Right lobe of liver (tissue), 6 donors: ENCODE results near the gene TMPRSS11A. TPM values are rescaled to one million over a fixed set of nuclear protein-coding genes. Genes with fewer than 3 reads are reported as not detected.

Experiments used
- ATAC-seq, 4 donors: fragments of 200-7000 bp; cut with Tn5 transposase; one replicate each; pipeline ENCODE4 v1.9.1; 2020; ENCODE audit warnings: mild to moderate bottlenecking in 4 of 4, moderate library complexity in 4 of 4
- DNase-seq, 3 donors: peaks; one replicate each; pipeline ENCODE4 v3.0.0-alpha.2; 2020
- H3K27ac ChIP-seq, 3 donors: fragments of 200-600 bp; one replicate each; pipeline ENCODE4 v1.8.0; 2022
- H3K27me3 ChIP-seq, 2 donors: fragments of 200-600 bp; one replicate each; pipeline ENCODE4 v1.8.0; 2022
- H3K36me3 ChIP-seq, 4 donors: fragments of 200-600 bp; sonication (generic) in 1 of 4; one replicate each; pipeline versions ENCODE4 v1.5.1 to v1.8.0; 2017 to 2022; ENCODE audit warnings: control low read depth in 1 of 4
- H3K4me1 ChIP-seq, 4 donors: fragments of 200-600 bp; sonication (generic) in 1 of 4; one replicate each; pipeline versions ENCODE4 v1.5.1 to v1.8.0; 2017 to 2022; ENCODE audit warnings: control low read depth in 1 of 4
- H3K4me3 ChIP-seq, 3 donors: fragments of 200-600 bp; one replicate each; pipeline ENCODE4 v1.8.0; 2022
- H3K9me3 ChIP-seq, 4 donors: fragments of 200-600 bp; sonication (generic) in 1 of 4; one replicate each; pipeline versions ENCODE4 v1.5.1 to v1.8.0; 2017 to 2022; ENCODE audit warnings: control low read depth in 1 of 4
- CTCF ChIP-seq, 4 donors: fragments of 200-600 bp in 3 of 4; fragments of 450-650 bp in 1 of 4; IDR thresholded peaks; one replicate each; pipeline versions ENCODE4 v1.5.1 to v1.8.0; 2016 to 2022; ENCODE audit warnings: antibody characterized with exemption in 4 of 4, mild to moderate bottlenecking in 2 of 4
- POLR2A ChIP-seq: fragments of 450-650 bp; IDR thresholded peaks from one replicate; pipeline ENCODE4 v1.6.1; 2017; ENCODE audit warnings: antibody characterized with exemption, mild to moderate bottlenecking
- WGBS: methylation state at CpG from one replicate; pipeline ENCODE4 v1.1.6; 2018; ENCODE audit warnings: low coverage, low lambda C conversion rate; ENCODE audit not compliant: insufficient coverage; ENCODE audit errors: missing lambda C conversion rate; 5-methylcytosine and 5-hydroxymethylcytosine counted together
- intact Hi-C, 2 donors: fragments of 100-400 bp; cut with DNase I; formaldehyde crosslinking; loops; one replicate each; pipeline versions ENCODE4 v1.11.2 to v1.14.1; 2022
- total RNA-seq, 6 experiments: library from RNA; depleted of rRNA in 2 of 6; stranded (reverse); fragments of >200 nt in 2 of 6; fragmentation: NEBNext Ultra II Directional in 3 of 6; extraction: Animal tissue kit (Norgen Biotek cat#: 25700) in 3 of 6; gene quantifications; one replicate each; pipeline versions ENCODE4 v1.1.0 to v1.2.4, GENCODE V29; 2016 to 2023
- donor health status: DM: no; HTN: yes; CAD: no.
- donor health status: DM: no; HTN: no; CAD: no.
- donor health status: DM: no; HTN: no; CAD: no.
- donor health status: DM: no; HTN: yes; CAD: no.
- donor health status: DM: no; HTN: yes; CAD: no.

The TMPRSS11A gene
- total RNA-seq, 6 experiments from 2014 or later: not detected

DNA sequence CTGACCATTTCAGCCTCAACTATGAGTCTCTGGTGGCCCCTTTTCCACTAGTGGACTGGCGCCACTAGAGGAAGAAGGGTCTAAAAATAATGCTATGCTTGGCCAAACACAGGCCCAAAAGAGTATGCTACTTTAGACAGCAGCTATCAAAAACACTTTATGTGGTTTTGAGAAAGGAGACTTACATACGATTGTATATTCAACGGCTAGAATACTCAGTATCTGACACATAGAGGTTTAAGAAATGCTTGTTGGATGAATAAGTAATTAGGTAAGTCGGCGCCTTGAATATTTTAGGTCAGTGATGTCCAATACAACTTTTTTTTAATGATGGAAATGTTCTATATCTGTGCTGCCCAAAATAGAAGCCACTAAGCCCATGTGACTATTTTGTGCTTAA, 25.7 kb upstream of the TMPRSS11A start:
- no peaks in the 10 kb centered on the region for H3K36me3 ChIP-seq
- DNase-seq (no peak), ATAC-seq (no peak)
- no peaks in the 10 kb centered on the region for H3K27me3 ChIP-seq
- H3K4me3 ChIP-seq: no peak overlapping the region
- H3K4me1 ChIP-seq: no peaks in the 10 kb centered on the region
- H3K27ac ChIP-seq: no peak overlapping the region
- intact Hi-C loops: no loop called here
- 64% methylated on average over 5 of the region's 5 CpGs for WGBS
- TF ChIP-seq POLR2A (no peak), CTCF (IDR thresholded peaks at IDR 0.05) (no peak)
- no peaks in the 10 kb centered on the region for H3K9me3 ChIP-seq

DNA sequence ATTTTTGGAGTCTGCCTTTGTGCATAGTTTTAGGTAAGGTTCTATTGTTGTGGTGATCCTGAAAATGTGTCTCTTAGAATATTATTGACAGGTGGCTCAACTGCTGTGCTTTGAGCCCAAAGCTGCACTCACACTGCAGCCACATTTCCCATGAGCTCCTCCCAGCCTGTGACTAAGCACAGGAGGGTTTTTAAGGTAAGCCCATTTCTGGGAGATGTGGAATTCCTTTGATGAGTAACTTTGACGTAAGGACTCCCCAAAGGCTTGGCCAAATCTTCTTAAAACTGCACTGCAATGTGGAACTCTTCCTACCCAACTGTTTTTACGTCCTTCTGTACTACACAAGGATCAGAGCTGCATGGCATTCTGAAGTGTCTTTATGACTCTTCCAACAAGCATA, 20.0 kb upstream of the TMPRSS11A start:
- TF ChIP-seq CTCF (IDR thresholded peaks at IDR 0.05) (no peak), POLR2A (no peak)
- Histone ChIP-seq H3K4me3 (no peak overlapping the region), H3K27me3 (no peaks in the 10 kb centered on the region), H3K4me1 (no peaks in the 10 kb centered on the region), H3K27ac (no peak overlapping the region), H3K9me3 (no peaks in the 10 kb centered on the region), H3K36me3 (no peaks in the 10 kb centered on the region)
- no peak for ATAC-seq
- WGBS: 45% methylated on average over 2 of the region's 2 CpGs
- no peak for DNase-seq
- intact Hi-C loops: no loop called here

DNA sequence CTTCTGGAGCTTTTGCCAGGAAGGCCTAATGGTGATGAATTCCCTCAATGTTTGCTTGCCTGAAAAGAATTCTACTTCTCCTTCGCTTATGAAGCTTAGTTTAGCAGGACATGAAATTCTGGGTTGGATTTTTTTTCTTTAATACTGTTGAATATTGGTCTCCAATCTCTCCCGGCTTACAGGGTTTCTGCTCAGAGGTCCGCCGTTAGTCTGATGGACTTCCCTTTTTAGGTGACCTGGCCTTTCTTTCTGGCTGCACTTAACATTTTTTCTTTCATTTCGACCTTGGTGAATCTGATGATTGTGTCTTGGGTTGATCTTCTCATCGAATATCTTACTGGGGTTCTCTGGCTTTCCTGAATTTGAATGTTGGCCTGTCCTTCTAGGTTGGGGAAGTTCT, 17.2 kb upstream of the TMPRSS11A start:
- TF ChIP-seq CTCF (IDR thresholded peaks at IDR 0.05) (no peak), POLR2A (no peak)
- Histone ChIP-seq H3K4me3 (no peak overlapping the region), H3K9me3 (no peaks in the 10 kb centered on the region), H3K27ac (no peak overlapping the region), H3K36me3 (no peaks in the 10 kb centered on the region), H3K27me3 (no peaks in the 10 kb centered on the region), H3K4me1 (no peaks in the 10 kb centered on the region)
- intact Hi-C loops: no loop called here
- WGBS: 73% methylated on average over 6 of the region's 6 CpGs
- DNase-seq (no peak), ATAC-seq (no peak)

GRCh38 chr4:67973608-67974007, 10.3 kb upstream of the TMPRSS11A start:
- intact Hi-C loops: no loop called here
- Histone ChIP-seq H3K9me3 (no peaks in the 10 kb centered on the region), H3K27ac (no peak overlapping the region), H3K4me3 (no peak overlapping the region), H3K27me3 (no peaks in the 10 kb centered on the region), H3K36me3 (no peaks in the 10 kb centered on the region), H3K4me1 (no peaks in the 10 kb centered on the region)
- no peak for ATAC-seq
- 37% methylated on average over 1 of the region's 1 CpG for WGBS
- TF ChIP-seq POLR2A (no peak), CTCF (IDR thresholded peaks at IDR 0.05) (no peak)
- DNase-seq: no peak

GRCh38 chr4:67954890-67955289, 8.4 kb downstream of the TMPRSS11A start:
- no peak for DNase-seq
- Histone ChIP-seq H3K27me3 (no peaks in the 10 kb centered on the region), H3K27ac (no peak overlapping the region), H3K36me3 (no peaks in the 10 kb centered on the region), H3K9me3 (no peaks in the 10 kb centered on the region), H3K4me1 (no peaks in the 10 kb centered on the region), H3K4me3 (no peak overlapping the region)
- intact Hi-C loops: no loop called here
- ATAC-seq: no peak
- TF ChIP-seq CTCF (IDR thresholded peaks at IDR 0.05): no peak
- TF ChIP-seq POLR2A: no peak
